ENCODE data around the gene MEF2B.
"Not testable (repeated sequence)": the region's sequence is repeated elsewhere in the genome, so short reads cannot be mapped to it uniquely, and the experiment has no call there.

MEF2B gene

DNA sequence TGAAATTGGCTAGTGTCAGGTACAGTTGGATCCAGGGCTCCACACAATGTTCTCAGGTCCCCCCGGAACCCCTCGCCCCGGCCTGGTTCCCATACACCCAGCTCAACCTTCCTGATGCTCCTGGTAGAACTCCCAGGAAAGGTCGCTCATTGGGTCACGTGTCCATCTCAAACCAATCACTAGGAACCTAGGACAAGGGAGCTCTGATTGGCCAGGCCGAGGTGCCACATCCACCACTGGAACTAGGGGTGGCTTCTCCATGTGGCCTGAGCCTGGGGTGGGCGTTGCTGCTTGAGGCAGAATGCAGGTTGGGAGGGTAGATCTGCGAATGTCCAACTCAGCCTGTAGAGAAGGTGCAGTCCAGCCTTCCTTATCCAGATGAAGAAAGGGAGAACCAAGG, 6.9 kb upstream of the MEF2B start:
- TF ChIP-seq, protein P1, sequence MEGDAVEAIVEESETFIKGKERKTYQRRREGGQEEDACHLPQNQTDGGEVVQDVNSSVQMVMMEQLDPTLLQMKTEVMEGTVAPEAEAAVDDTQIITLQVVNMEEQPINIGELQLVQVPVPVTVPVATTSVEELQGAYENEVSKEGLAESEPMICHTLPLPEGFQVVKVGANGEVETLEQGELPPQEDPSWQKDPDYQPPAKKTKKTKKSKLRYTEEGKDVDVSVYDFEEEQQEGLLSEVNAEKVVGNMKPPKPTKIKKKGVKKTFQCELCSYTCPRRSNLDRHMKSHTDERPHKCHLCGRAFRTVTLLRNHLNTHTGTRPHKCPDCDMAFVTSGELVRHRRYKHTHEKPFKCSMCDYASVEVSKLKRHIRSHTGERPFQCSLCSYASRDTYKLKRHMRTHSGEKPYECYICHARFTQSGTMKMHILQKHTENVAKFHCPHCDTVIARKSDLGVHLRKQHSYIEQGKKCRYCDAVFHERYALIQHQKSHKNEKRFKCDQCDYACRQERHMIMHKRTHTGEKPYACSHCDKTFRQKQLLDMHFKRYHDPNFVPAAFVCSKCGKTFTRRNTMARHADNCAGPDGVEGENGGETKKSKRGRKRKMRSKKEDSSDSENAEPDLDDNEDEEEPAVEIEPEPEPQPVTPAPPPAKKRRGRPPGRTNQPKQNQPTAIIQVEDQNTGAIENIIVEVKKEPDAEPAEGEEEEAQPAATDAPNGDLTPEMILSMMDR (IDR thresholded peaks at IDR 0.05; ENCODE audit: low read depth, low read length): no peak
- no peak overlapping the region for H3K4me3 ChIP-seq (ENCODE audit: low read depth, low read length)

DNA sequence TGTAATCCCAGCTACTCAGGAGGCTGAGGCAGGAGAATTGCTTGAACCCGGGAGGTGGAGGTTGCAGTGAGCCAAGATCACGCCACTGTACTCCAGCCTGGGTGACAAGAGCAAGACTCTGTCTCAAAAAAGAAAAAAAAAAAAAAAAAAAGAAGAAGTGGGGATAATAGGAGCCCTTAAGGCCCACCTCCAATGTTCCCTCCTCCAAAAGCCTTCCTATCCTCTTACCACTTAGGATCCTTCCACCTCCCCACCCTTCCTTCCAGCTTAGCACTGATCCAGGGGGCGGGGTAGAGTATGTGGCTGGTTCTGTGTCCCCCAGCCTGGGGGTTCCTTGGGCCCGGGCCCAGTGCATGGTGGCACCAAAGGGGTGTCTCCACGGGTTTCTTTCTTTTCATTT, 3.2 kb upstream of the MEF2B start:
- not testable (repeated sequence) for H3K4me3 ChIP-seq (ENCODE audit: low read depth, low read length)

DNA sequence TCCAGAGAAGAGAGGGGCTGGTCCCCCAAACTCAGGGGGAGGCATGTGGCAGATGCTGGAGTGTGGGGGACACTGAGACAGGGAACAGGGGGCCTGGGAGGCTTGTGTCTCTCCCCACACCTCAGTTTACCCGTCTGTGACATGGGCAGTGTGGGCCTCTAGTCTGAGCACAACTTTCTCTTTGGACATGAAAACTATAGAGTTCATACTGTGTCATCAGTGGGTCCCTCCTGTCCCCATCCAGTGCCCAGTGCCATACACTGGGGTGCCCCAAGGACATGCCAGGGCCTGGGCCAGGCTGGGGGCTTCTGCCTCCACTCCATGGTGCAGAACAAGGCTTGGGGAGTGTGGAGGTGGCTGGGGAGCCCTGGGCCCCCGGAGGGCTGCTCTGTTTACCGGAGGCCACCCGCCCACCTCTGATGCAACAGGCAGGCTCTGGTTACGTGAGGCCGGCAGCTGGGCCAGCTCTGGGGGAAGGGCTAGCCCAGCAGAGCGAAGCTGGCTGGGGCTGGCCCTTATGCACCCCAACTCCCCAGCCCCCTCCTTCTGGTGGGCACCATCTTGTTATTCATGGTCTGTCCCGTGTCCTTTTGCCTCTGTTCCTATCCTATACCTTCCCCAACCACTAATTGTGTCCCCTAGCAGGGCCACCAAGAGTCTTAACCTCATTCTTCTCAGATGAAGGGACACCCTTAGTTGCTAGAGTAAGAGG, 1.9 kb upstream of the MEF2B start:
- TF ChIP-seq, protein P1 (IDR thresholded peaks at IDR 0.05; ENCODE audit: low read depth, low read length): no peak
- H3K4me3 ChIP-seq (ENCODE audit: low read depth, low read length): no peak overlapping the region

DNA sequence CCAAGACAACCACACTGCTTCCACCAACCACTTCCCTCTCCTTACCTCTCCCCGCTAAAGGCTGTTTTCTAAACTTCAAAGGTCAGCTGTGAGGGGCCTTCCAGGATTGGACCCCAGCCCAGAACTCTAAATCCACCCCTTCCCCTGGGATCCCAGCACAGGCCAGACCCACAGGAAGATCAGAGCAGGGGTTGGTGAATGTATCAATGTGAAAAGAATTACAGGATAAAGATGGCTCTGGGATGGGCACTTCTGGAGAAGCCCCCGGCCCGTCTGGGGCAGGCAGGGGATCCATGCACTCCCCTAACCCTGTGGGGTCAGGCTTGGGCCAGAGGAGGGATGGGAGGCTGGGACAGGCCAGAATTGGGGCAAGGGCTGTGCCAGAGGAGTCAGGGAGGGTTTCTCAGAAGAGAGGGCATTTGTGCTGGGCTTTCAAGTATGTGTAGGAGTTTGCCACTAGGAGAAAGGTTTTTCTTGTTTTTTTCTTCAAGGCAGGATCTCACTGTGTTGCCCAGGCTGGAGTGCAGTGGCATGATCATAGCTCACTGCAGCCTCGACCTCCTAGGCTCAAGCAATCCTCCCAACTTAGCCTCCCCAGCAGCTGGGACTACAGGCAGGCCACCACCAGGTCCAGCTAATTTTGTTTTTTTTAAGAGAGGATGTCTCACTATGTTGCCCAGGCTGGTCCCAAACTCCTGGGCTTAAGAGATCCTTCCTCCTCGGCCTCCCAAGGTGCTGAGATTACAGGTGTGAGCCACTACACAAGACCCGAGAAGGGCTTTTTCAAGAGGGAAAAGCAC, 1.0 kb upstream of the MEF2B start:
- TF ChIP-seq, protein P1 (IDR thresholded peaks at IDR 0.05; ENCODE audit: low read depth, low read length): no peak
- H3K4me3 ChIP-seq (ENCODE audit: low read depth, low read length): no peak overlapping the region

DNA sequence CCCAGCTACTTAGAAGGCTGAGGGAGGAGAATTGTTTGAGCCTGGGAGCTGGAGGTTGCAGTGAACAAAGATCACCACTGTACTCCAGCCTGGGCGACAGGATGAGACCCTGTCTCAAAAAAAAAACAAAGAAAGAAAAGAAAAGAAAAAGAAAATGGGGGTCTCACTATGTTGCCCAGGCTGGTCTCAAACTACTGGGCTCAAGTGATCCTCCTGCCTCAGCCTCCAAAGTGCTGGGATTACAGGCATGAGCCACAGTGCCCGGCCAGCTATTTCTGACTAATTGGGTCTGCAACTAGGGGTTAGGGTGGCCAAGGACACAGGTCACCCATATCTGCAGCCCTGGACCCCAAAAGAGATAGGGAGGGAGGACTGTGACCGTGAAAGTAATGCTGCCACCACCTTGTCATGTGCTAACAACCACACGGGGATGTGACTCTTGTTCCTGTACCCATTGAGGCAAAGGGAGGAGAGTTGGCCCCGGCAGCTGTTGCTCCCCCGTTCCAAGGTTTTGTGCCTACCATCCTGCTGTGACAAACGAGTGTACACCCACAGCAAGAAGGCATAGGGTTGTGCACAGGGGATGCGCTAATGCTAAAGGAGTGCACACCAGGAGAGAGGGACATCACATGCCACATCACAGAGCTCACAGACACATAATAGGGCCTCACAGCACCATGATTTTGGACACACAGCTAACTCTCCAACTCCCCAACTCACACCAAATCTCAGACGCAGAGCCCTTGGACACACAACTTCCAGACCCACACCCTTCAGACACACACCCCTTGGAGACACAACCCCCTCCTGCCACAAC, 619 bp downstream of the MEF2B start:
- TF ChIP-seq, protein P1 (IDR thresholded peaks at IDR 0.05; ENCODE audit: low read depth, low read length): no peak
- no peak overlapping the region for H3K4me3 ChIP-seq (ENCODE audit: low read depth, low read length)

DNA sequence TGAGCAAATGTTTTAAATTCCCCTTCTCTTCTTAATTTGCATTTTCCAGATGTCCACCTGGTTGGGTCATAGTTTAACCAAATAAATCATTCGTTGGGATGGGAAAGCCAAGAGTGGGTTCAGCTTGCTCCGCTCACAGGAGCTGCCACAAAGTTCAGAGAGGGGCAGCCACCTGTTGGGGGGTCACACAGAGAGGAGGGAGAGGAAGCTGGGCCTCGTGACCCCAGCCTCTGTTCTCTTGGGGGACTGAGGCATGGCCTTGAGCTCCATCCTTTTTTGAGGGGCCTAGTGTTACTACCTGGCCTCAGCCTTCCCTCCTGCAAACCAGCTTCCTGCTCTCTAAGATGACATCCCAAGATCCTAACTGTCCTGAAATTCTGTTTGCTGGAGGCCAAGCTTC, 2.5 kb downstream of the MEF2B start:
- H3K4me3 ChIP-seq (ENCODE audit: low read depth, low read length): no peak overlapping the region
- TF ChIP-seq, protein P1 (IDR thresholded peaks at IDR 0.05; ENCODE audit: low read depth, low read length): no peak

DNA sequence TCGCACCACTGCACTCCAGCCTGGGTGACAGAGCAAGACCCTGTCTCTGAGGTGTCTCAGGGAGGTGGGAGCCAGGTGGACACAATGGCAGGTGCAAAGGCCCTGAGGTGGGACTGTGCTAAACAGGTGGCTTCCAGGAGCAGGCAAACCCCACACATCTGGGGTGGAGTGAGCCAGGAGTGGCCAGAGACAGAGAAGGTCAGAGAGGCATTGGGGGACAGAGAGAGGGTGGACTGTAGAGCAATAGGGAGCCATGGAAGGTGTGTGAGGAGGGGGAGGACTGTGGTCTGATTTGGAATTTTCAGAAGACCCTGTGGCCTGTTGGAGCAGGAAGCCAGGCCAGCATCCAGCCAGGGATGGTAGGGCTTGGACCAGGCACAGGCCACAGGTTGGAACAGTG, 4.7 kb downstream of the MEF2B start:
- no peak overlapping the region for H3K4me3 ChIP-seq (ENCODE audit: low read depth, low read length)
- TF ChIP-seq, protein P1 (IDR thresholded peaks at IDR 0.05; ENCODE audit: low read depth, low read length): no peak
